ENCODE data around the gene PRX.
"Not testable (repeated sequence)": the region's sequence is repeated elsewhere in the genome, so short reads cannot be mapped to it uniquely, and the experiment has no call there.

Gene PRX

GRCh38 chr19:40415768-40416167 is 2.6 kb upstream of the PRX start:
- peak in 1 of 2 donors; percentile 39 for DNase-seq

- no peak for DNase-seq
Measured at GRCh38 chr19:40414542-40415535, 1.7 kb upstream of the PRX start.

GRCh38 chr19:40412866-40413265 is 312 bp downstream of the PRX start:
- DNase-seq = no peak

GRCh38 chr19:40411958-40412499 is 1.1 kb downstream of the PRX start:
- DNase-seq = no peak

- no peak for DNase-seq
Measured at GRCh38 chr19:40411125-40411842, 1.9 kb downstream of the PRX start.

GRCh38 chr19:40410030-40410389 is 3.2 kb downstream of the PRX start:
- DNase-seq = no peak

- not testable (repeated sequence) for DNase-seq
Measured at GRCh38 chr19:40408598-40408925, 4.6 kb downstream of the PRX start.

GRCh38 chr19:40407714-40408597 is 5.2 kb downstream of the PRX start:
- DNase-seq = no peak

- peak; percentile 80 to 88 for DNase-seq
Measured at GRCh38 chr19:40403262-40403984, 9.8 kb downstream of the PRX start.

GRCh38 chr19:40400559-40400958 is 12.6 kb downstream of the PRX start:
- DNase-seq = no peak

- peak; percentile 38 to 68 for DNase-seq
Measured at GRCh38 chr19:40398417-40399131, 14.6 kb downstream of the PRX start.

GRCh38 chr19:40397568-40397906 is 15.6 kb downstream of the PRX start:
- no peak for DNase-seq

GRCh38 chr19:40396886-40397567 is 16.2 kb downstream of the PRX start:
- no peak for DNase-seq

GRCh38 chr19:40395956-40396355 is 17.2 kb downstream of the PRX start:
- no peak for DNase-seq

GRCh38 chr19:40394816-40395210 is 18.4 kb downstream of the PRX start:
- no peak for DNase-seq

GRCh38 chr19:40393894-40394815 is 19.0 kb downstream of the PRX start:
- DNase-seq = no peak

GRCh38 chr19:40392894-40393517 is 20.2 kb downstream of the PRX start:
- no peak for DNase-seq

- DNase-seq = no peak
Measured at GRCh38 chr19:40392123-40392522, 21.1 kb downstream of the PRX start.

Measured in inflammatory macrophage (primary cell).